ENCODE measurements around the gene KCTD1. TPM values are rescaled to one million over a fixed set of nuclear protein-coding genes. Genes with fewer than 3 reads are reported as not detected.

Gene KCTD1
- total RNA-seq, 2 donors from 2014 or later = 12.3 to 15.6 TPM

GRCh38 chr18:26551695-26552081 lies 3.3 kb upstream of the KCTD1 start:
- DNase-seq = no peak
- no peak for ATAC-seq
- intact Hi-C loops (cut with DNase I, micrococcal nuclease) = no loop called here

- ATAC-seq = no peak
Observed at GRCh38 chr18:26550998-26551694, 2.8 kb upstream of the KCTD1 start.

GRCh38 chr18:26549263-26550094 lies 1.1 kb upstream of the KCTD1 start:
- intact Hi-C loops (cut with DNase I, micrococcal nuclease) = loop anchor here in 1 of 2 donors (10.0 kb wide), 1 partner anchor 105 kb away; no protein-coding TSS in a partner anchor
- peak; percentile 71 for ATAC-seq

More at GRCh38 chr18:26550998-26551694, 2.8 kb upstream of the KCTD1 start:
- intact Hi-C loops (cut with DNase I, micrococcal nuclease) = no loop called here
- no peak for DNase-seq

GRCh38 chr18:26547646-26548414 lies 523 bp downstream of the KCTD1 start:
- ATAC-seq (peak; percentile 24), DNase-seq (peak; percentile 60 to 74)
- intact Hi-C loops (cut with DNase I, micrococcal nuclease) = loop anchor here in 1 of 2 donors (10.0 kb wide), 1 partner anchor 107 kb away; no protein-coding TSS in a partner anchor

More at GRCh38 chr18:26549263-26550094, 1.1 kb upstream of the KCTD1 start:
- peak; percentile 59 to 75 for DNase-seq

- intact Hi-C loops (cut with DNase I, micrococcal nuclease) = loop anchor here in 1 of 2 donors (10.0 kb wide), 1 partner anchor 108 kb away; no protein-coding TSS in a partner anchor
- peak; percentile 14 to 30 for DNase-seq
- no peak for ATAC-seq
Observed at GRCh38 chr18:26546875-26547645, 1.3 kb downstream of the KCTD1 start.

- DNase-seq (no peak), ATAC-seq (no peak)
- intact Hi-C loops (cut with DNase I, micrococcal nuclease) = loop anchor here in 1 of 2 donors (10.0 kb wide), 1 partner anchor 108 kb away; no protein-coding TSS in a partner anchor
Observed at GRCh38 chr18:26546170-26546874, 2.0 kb downstream of the KCTD1 start.

- DNase-seq (no peak), ATAC-seq (no peak)
- intact Hi-C loops (cut with DNase I, micrococcal nuclease) = loop anchor here in 1 of 2 donors (10.0 kb wide), 1 partner anchor 109 kb away; no protein-coding TSS in a partner anchor
Observed at GRCh38 chr18:26545335-26546123, 2.8 kb downstream of the KCTD1 start.

GRCh38 chr18:26544451-26544850 lies 3.9 kb downstream of the KCTD1 start:
- intact Hi-C loops (cut with DNase I, micrococcal nuclease) = loop anchor here in 1 of 2 donors (10.0 kb wide), 1 partner anchor 110 kb away; no protein-coding TSS in a partner anchor
- ATAC-seq (no peak), DNase-seq (no peak)

GRCh38 chr18:26543373-26543772 lies 5.0 kb downstream of the KCTD1 start:
- no peak for DNase-seq
- intact Hi-C loops (cut with DNase I, micrococcal nuclease) = loop anchor here in 1 of 2 donors (10.0 kb wide), 1 partner anchor 111 kb away; no protein-coding TSS in a partner anchor

GRCh38 chr18:26540043-26540628 lies 8.2 kb downstream of the KCTD1 start:
- no peak for ATAC-seq
- DNase-seq = no peak
- intact Hi-C loops (cut with DNase I, micrococcal nuclease) = loop anchor here in 1 of 2 donors (10.0 kb wide), 1 partner anchor 115 kb away; no protein-coding TSS in a partner anchor

More at GRCh38 chr18:26543373-26543772, 5.0 kb downstream of the KCTD1 start:
- ATAC-seq = peak; percentile 70

GRCh38 chr18:26538524-26538923 lies 9.8 kb downstream of the KCTD1 start:
- ATAC-seq (no peak), DNase-seq (no peak)
- intact Hi-C loops (cut with DNase I, micrococcal nuclease) = no loop called here

- DNase-seq (no peak), ATAC-seq (no peak)
- intact Hi-C loops (cut with DNase I, micrococcal nuclease) = no loop called here
Observed at GRCh38 chr18:26536664-26537063, 11.7 kb downstream of the KCTD1 start.

GRCh38 chr18:26536032-26536431 lies 12.3 kb downstream of the KCTD1 start:
- intact Hi-C loops (cut with DNase I, micrococcal nuclease) = no loop called here
- ATAC-seq = no peak

GRCh38 chr18:26535630-26536029 lies 12.7 kb downstream of the KCTD1 start:
- intact Hi-C loops (cut with DNase I, micrococcal nuclease) = no loop called here
- ATAC-seq (no peak), DNase-seq (no peak)

More at GRCh38 chr18:26536032-26536431, 12.3 kb downstream of the KCTD1 start:
- DNase-seq = no peak

- no peak for DNase-seq
- intact Hi-C loops (cut with DNase I, micrococcal nuclease) = no loop called here
- no peak for ATAC-seq
Observed at GRCh38 chr18:26532367-26533340, 15.7 kb downstream of the KCTD1 start.

Measured in left colon (tissue), 2 donors.